Panc1 (cell line): ENCODE measurements around the gene CD79A. TPM values are rescaled to one million over a fixed set of nuclear protein-coding genes. Genes with fewer than 3 reads are reported as not detected.

Experiments used
- ATAC-seq: fragments of 200-7000 bp; cut with Tn5 transposase; 2 replicates; pipeline ENCODE4 v1.9.1; 2020; ENCODE audit warnings: mild to moderate bottlenecking, moderate library complexity
- BruUV-seq: library from RNA; stranded (reverse); fragments of 400-500 nt; replicated peaks from 2 replicates; lab custom pipeline; 2021; lab: Mats Ljungman, UMichigan
- CTCF ChIA-PET: fragments of 300-600 bp; sonication (Branson Sonifier 250); formaldehyde crosslinking; loops from one replicate; lab custom pipeline; 2022; ENCODE audit warnings: antibody characterized with exemption; lab: Charles Lee
- POLR2A ChIA-PET: fragments of 300-600 bp; sonication (Branson Sonifier 250); formaldehyde crosslinking; loops from one replicate; lab custom pipeline; 2022; ENCODE audit warnings: antibody characterized with exemption; lab: Charles Lee
- DNase-seq: peaks from one replicate; pipeline ENCODE4 v3.0.0-alpha.2; 2010; ENCODE audit warnings: low read depth, low spot score
- H3K27ac ChIP-seq: 2 replicates; pipeline ENCODE4 v1.5.1; 2011; ENCODE audit warnings: mild to moderate bottlenecking, low read length, inconsistent platforms
- H3K27me3 ChIP-seq: fragments of 200-500 bp; sonication (Bioruptor generic); 2 replicates; pipeline ENCODE4 v1.6.0; 2014; ENCODE audit warnings: low read length, inconsistent platforms; ENCODE audit not compliant: control insufficient read depth, insufficient read depth
- H3K36me3 ChIP-seq: fragments of 200-500 bp; sonication (Bioruptor generic); 2 replicates; pipeline ENCODE4 v1.5.1; 2014; ENCODE audit warnings: inconsistent platforms, mild to moderate bottlenecking, low read length, moderate library complexity; ENCODE audit not compliant: control insufficient read depth, insufficient read depth
- H3K4me1 ChIP-seq: 2 replicates; pipeline ENCODE4 v1.5.1; 2011; ENCODE audit warnings: inconsistent platforms, mild to moderate bottlenecking, low read length, moderate library complexity; ENCODE audit not compliant: control insufficient read depth, insufficient read depth
- H3K4me3 ChIP-seq, 2 experiments: 2 replicates each; pipeline ENCODE4 v1.5.1; 2011 to 2012; ENCODE audit warnings: low read depth in 2 of 2, low read length in 2 of 2, mild to moderate bottlenecking in 2 of 2, inconsistent platforms in 1 of 2, moderate library complexity in 1 of 2
- H3K9me3 ChIP-seq: fragments of 200-500 bp; sonication (Bioruptor generic); 2 replicates; pipeline ENCODE4 v1.5.1; 2014; ENCODE audit warnings: low read depth, mild to moderate bottlenecking, inconsistent platforms, low read length, moderate library complexity; ENCODE audit not compliant: control insufficient read depth, insufficient read depth
- CTCF ChIP-seq: fragments of 450-650 bp; IDR thresholded peaks from 2 replicates; pipeline ENCODE4 v1.5.1; 2017; ENCODE audit warnings: mild to moderate bottlenecking
- POLR2AphosphoS5 ChIP-seq: IDR thresholded peaks from 2 replicates; pipeline ENCODE4 v1.6.1; 2012; ENCODE audit warnings: mild to moderate bottlenecking, low read depth, low read length, moderate library complexity
- REST ChIP-seq, 2 experiments: IDR thresholded peaks; 2 replicates each; pipeline ENCODE4 v1.6.1; 2011 to 2012; ENCODE audit warnings: low read depth in 2 of 2, control low read depth in 1 of 2, low read length in 1 of 2, mild to moderate bottlenecking in 1 of 2, moderate library complexity in 1 of 2; ENCODE audit not compliant: insufficient read depth in 1 of 2
- SIN3A ChIP-seq: IDR thresholded peaks from 2 replicates; pipeline ENCODE4 v1.6.1; 2012; ENCODE audit warnings: low read depth, mild to moderate bottlenecking, low read length, moderate library complexity, borderline replicate concordance; ENCODE audit not compliant: insufficient read depth
- TCF7L2 ChIP-seq: IDR thresholded peaks from 2 replicates; pipeline ENCODE4 v1.6.1; 2011; ENCODE audit warnings: mild to moderate bottlenecking, low read depth, low read length, inconsistent platforms
- in situ Hi-C: cut with HindIII; loops from 2 replicates; pipeline ENCODE4 v1.10.0; 2016; ENCODE audit warnings: low sequenced_read_pairs, low pct_unique_long_range_greater_than_20kb
- intact Hi-C: fragments of 100-400 bp; cut with micrococcal nuclease; formaldehyde crosslinking; loops from one replicate; pipeline ENCODE4 v1.10.0; 2022; ENCODE audit not compliant: unreplicated experiment
- total RNA-seq: library from RNA; stranded (reverse); gene quantifications from one replicate; pipeline ENCODE4 v1.2.1, GENCODE V29; 2021; ENCODE audit not compliant: unreplicated experiment

Gene CD79A
- total RNA-seq, 1 experiment from 2014 or later: 0.59 TPM

- DNase-seq: no peak
- CTCF ChIA-PET: no interaction called here
Measured at GRCh38 chr19:41906916-41907680, 30.0 kb downstream of the CD79A start.

More at GRCh38 chr19:41906916-41907680, 30.0 kb downstream of the CD79A start:
- POLR2A ChIA-PET: no interaction called here
- Histone ChIP-seq H3K27me3 (no peaks in the 10 kb centered on the region), H3K4me3 (no peak overlapping the region), H3K4me1 (no peaks in the 10 kb centered on the region), H3K9me3 (no peaks in the 10 kb centered on the region), H3K36me3 (no peaks in the 10 kb centered on the region; the same call in 1 of the 2 replicates), H3K27ac (no peak overlapping the region)
- in situ Hi-C loops: no loop called here
- no peak for TF ChIP-seq TCF7L2
- TF ChIP-seq POLR2AphosphoS5: no peak
- no peak for TF ChIP-seq SIN3A
- TF ChIP-seq CTCF: no peak
- TF ChIP-seq REST (IDR thresholded peaks at IDR 0.05; ENCODE audit: insufficient read depth in 1 of 2, low read depth in 2 of 2, low read length in 1 of 2): no peak
- ATAC-seq: no peak
- intact Hi-C loops: no loop called here
- TSS peak; percentile 81 for BruUV-seq
